H9 (cell line): Measurements from ENCODE around the gene ACP3. TPM values are rescaled to one million over a fixed set of nuclear protein-coding genes. Genes with fewer than 3 reads are reported as not detected.

ENCODE experiments used
- DNase-seq: peaks from one replicate; pipeline ENCODE4 v3.0.0-alpha.2; 2017
- H2AFZ ChIP-seq: one replicate; pipeline ENCODE4 v1.6.1; 2013; ENCODE audit warnings: mild to moderate bottlenecking, low read length, control low read depth, moderate library complexity
- H2AK5ac ChIP-seq: 2 replicates; pipeline ENCODE4 v1.6.1; 2013; ENCODE audit warnings: low read length, control low read depth, mixed read lengths; ENCODE audit not compliant: insufficient read length
- H2BK120ac ChIP-seq: one replicate; pipeline ENCODE4 v1.6.1; 2013; ENCODE audit warnings: low read depth, mild to moderate bottlenecking, low read length, control low read depth, inconsistent platforms; ENCODE audit not compliant: poor library complexity, severe bottlenecking
- H2BK12ac ChIP-seq: 2 replicates; pipeline ENCODE4 v1.6.1; 2013; ENCODE audit warnings: low read length, control low read depth, mixed read lengths, low read depth; ENCODE audit not compliant: insufficient read length
- H2BK15ac ChIP-seq: 2 replicates; pipeline ENCODE4 v1.6.1; 2013; ENCODE audit warnings: low read depth, low read length, control low read depth
- H2BK20ac ChIP-seq: one replicate; pipeline ENCODE4 v1.6.1; 2013; ENCODE audit warnings: low read depth, mild to moderate bottlenecking, low read length, control low read depth, inconsistent platforms; ENCODE audit not compliant: poor library complexity, severe bottlenecking
- H2BK5ac ChIP-seq: 2 replicates; pipeline ENCODE4 v1.6.1; 2013; ENCODE audit warnings: low read length, control low read depth, mixed read lengths; ENCODE audit not compliant: insufficient read length
- H3K14ac ChIP-seq: 2 replicates; pipeline ENCODE4 v1.6.1; 2013; ENCODE audit warnings: low read length, control low read depth; ENCODE audit not compliant: insufficient read depth
- H3K18ac ChIP-seq: 2 replicates; pipeline ENCODE4 v1.6.1; 2013; ENCODE audit warnings: low read depth, mild to moderate bottlenecking, mixed read lengths, low read length, control low read depth; ENCODE audit not compliant: insufficient read length
- H3K23ac ChIP-seq: 2 replicates; pipeline ENCODE4 v1.6.1; 2013; ENCODE audit warnings: low read length, control low read depth, mixed read lengths, low read depth; ENCODE audit not compliant: insufficient read length
- H3K23me2 ChIP-seq: 2 replicates; pipeline ENCODE4 v1.6.1; 2013; ENCODE audit warnings: low read depth, mild to moderate bottlenecking, mixed read lengths, low read length, control low read depth; ENCODE audit not compliant: insufficient read length, poor library complexity, severe bottlenecking
- H3K27ac ChIP-seq: 2 replicates; pipeline ENCODE4 v1.5.1; 2013; ENCODE audit warnings: low read length, control low read depth, mixed read lengths, low read depth; ENCODE audit not compliant: insufficient read length
- H3K27me3 ChIP-seq: 2 replicates; pipeline ENCODE4 v1.6.1; 2013; ENCODE audit warnings: low read length, control low read depth, inconsistent platforms; ENCODE audit not compliant: insufficient read depth
- H3K4ac ChIP-seq: 2 replicates; pipeline ENCODE4 v1.6.1; 2013; ENCODE audit warnings: low read depth, mild to moderate bottlenecking, control low read depth, inconsistent platforms, low read length, moderate library complexity
- H3K4me1 ChIP-seq: 2 replicates; pipeline ENCODE4 v1.6.1; 2013; ENCODE audit warnings: low read length, control low read depth, inconsistent platforms; ENCODE audit not compliant: insufficient read depth
- H3K4me2 ChIP-seq: 2 replicates; pipeline ENCODE4 v1.6.1; 2013; ENCODE audit warnings: low read length, control low read depth, mixed read lengths; ENCODE audit not compliant: insufficient read length, insufficient read depth
- H3K56ac ChIP-seq: 2 replicates; pipeline ENCODE4 v1.6.1; 2013; ENCODE audit warnings: low read depth, mild to moderate bottlenecking, mixed read lengths, low read length, control low read depth; ENCODE audit not compliant: insufficient read length
- H3K79me1 ChIP-seq: 2 replicates; pipeline ENCODE4 v1.6.1; 2013; ENCODE audit warnings: low read depth, mild to moderate bottlenecking, moderate library complexity, low read length, control low read depth, inconsistent platforms; ENCODE audit not compliant: insufficient read depth, poor library complexity, severe bottlenecking
- H3K79me2 ChIP-seq: 2 replicates; pipeline ENCODE4 v1.6.1; 2013; ENCODE audit warnings: low read length, control low read depth, inconsistent platforms; ENCODE audit not compliant: insufficient read depth
- H3K9ac ChIP-seq: 2 replicates; pipeline ENCODE4 v1.6.1; 2013; ENCODE audit warnings: low read length, control low read depth, mixed read lengths; ENCODE audit not compliant: insufficient read length; ENCODE audit errors: extremely low read depth
- H3K9me3 ChIP-seq: one replicate; pipeline ENCODE4 v1.6.1; 2013; ENCODE audit warnings: low read depth, low read length, inconsistent platforms; ENCODE audit not compliant: control insufficient read depth
- H3T11ph ChIP-seq: one replicate; pipeline ENCODE4 v1.6.1; 2013; ENCODE audit warnings: mild to moderate bottlenecking, low read length, control low read depth, inconsistent platforms
- H4K20me1 ChIP-seq: one replicate; pipeline ENCODE4 v1.6.1; 2013; ENCODE audit not compliant: control insufficient read depth, insufficient read length, insufficient read depth
- H4K5ac ChIP-seq: 2 replicates; pipeline ENCODE4 v1.6.1; 2013; ENCODE audit warnings: low read depth, mild to moderate bottlenecking, mixed read lengths, low read length, control low read depth; ENCODE audit not compliant: insufficient read length
- H4K8ac ChIP-seq: replicated peaks from 2 replicates; pipeline ENCODE4 v1.6.1; 2013; ENCODE audit warnings: low read length, control low read depth, mixed read lengths, low read depth; ENCODE audit not compliant: insufficient read length
- H4K91ac ChIP-seq: 2 replicates; pipeline ENCODE4 v1.6.1; 2013; ENCODE audit warnings: low read depth, mild to moderate bottlenecking, moderate library complexity, mixed read lengths, low read length, control low read depth; ENCODE audit not compliant: insufficient read length
- H3K27ac Mint-ChIP-seq, 3 experiments: 2 replicates in 2 of 3; 3 replicates in 1 of 3; pipeline ENCODE4 v1.8.0; 2020 to 2021; ENCODE audit warnings: mixed read lengths in 3 of 3, mild to moderate bottlenecking in 1 of 3, moderate library complexity in 1 of 3
- H3K27me3 Mint-ChIP-seq: 2 replicates; pipeline ENCODE4 v1.8.0; 2021; ENCODE audit warnings: low read depth, mild to moderate bottlenecking, moderate library complexity, mixed read lengths
- H3K36me3 Mint-ChIP-seq, 3 experiments: 2 replicates in 2 of 3; 3 replicates in 1 of 3; pipeline ENCODE4 v1.8.0; 2020 to 2021; ENCODE audit warnings: low read depth in 3 of 3, mixed read lengths in 3 of 3; ENCODE audit not compliant: insufficient read depth in 1 of 3
- H3K4me1 Mint-ChIP-seq, 2 experiments: 2 replicates each; pipeline ENCODE4 v1.8.0; 2020; ENCODE audit warnings: mixed read lengths in 2 of 2
- H3K4me3 Mint-ChIP-seq, 2 experiments: 2 replicates in 1 of 2; 3 replicates in 1 of 2; pipeline ENCODE4 v1.8.0; 2020 to 2021; ENCODE audit warnings: mild to moderate bottlenecking in 2 of 2, mixed read lengths in 2 of 2, moderate library complexity in 1 of 2
- H3K9me3 Mint-ChIP-seq, 2 experiments: 2 replicates in 1 of 2; 3 replicates in 1 of 2; pipeline ENCODE4 v1.8.0; 2020; ENCODE audit warnings: mild to moderate bottlenecking in 2 of 2, mixed read lengths in 2 of 2, moderate library complexity in 1 of 2
- CTCF ChIP-seq: fragments of 200-600 bp; sonication (generic); conservative IDR thresholded peaks from 3 replicates; pipeline ENCODE4 v1.8.0; 2021; ENCODE audit warnings: antibody characterized with exemption, mild to moderate bottlenecking
- WGBS: extraction: QIAGEN DNeasy Blood & Tissue Kit; methylation state at CpG from one replicate; pipeline ENCODE4 v1.1.7; 2013; ENCODE audit warnings: missing lambda C conversion rate, low lambda C conversion rate, mixed read lengths; ENCODE audit not compliant: insufficient read length; ENCODE audit errors: extremely low coverage; 5-methylcytosine and 5-hydroxymethylcytosine counted together
- total RNA-seq: library from RNA; stranded (reverse); gene quantifications from 2 replicates; pipeline ENCODE4 v1.2.1, GENCODE V29; 2021

ACP3 gene
- total RNA-seq, 1 experiment from 2014 or later: 0.17 TPM

- Histone ChIP-seq H3K4me2 (no peak overlapping the region), H3K27me3 (no peaks in the 10 kb centered on the region), H4K8ac (no peak overlapping the region), H2BK5ac (no peak overlapping the region), H3K27ac (no peak overlapping the region), H2BK15ac (no peak overlapping the region), H3K23me2 (no peaks in the 10 kb centered on the region), H3K9ac (no peak overlapping the region), H2AFZ (no peak overlapping the region), H4K91ac (no peak overlapping the region), H4K5ac (no peak overlapping the region), H3T11ph (no peak overlapping the region), H2AK5ac (no peak overlapping the region), H4K20me1 (no peaks in the 10 kb centered on the region), H3K9me3 (no peaks in the 10 kb centered on the region), H2BK20ac (no peak overlapping the region), H2BK12ac (no peak overlapping the region), H3K79me2 (no peaks in the 10 kb centered on the region), H3K56ac (no peak overlapping the region), H3K23ac (no peak overlapping the region), H3K14ac (no peak overlapping the region), H3K4ac (no peak overlapping the region), H3K79me1 (no peaks in the 10 kb centered on the region), H2BK120ac (no peak overlapping the region), H3K4me1 (no peaks in the 10 kb centered on the region), H3K18ac (no peak overlapping the region)
- Mint-ChIP-seq H3K4me1 (peaks cover under 1 to 3% of the 10 kb centered on the region in 2 experiments; a peak in 3 of 4 replicates), H3K36me3 (no peaks in the 10 kb centered on the region), H3K27me3 (no peaks in the 10 kb centered on the region), H3K9me3 (no peaks in the 10 kb centered on the region), H3K27ac (no peak overlapping the region; a peak in 1 of 7 replicates), H3K4me3 (no peak overlapping the region)
- TF ChIP-seq CTCF: no peak
- no CpG with 5 or more reads among the region's 2 CpGs for WGBS
- DNase-seq: no peak
Measured at GRCh38 chr3:132311841-132312240, 5.4 kb upstream of the ACP3 start.
